DOHH2 (cell line): Measurements from ENCODE around the gene SLC38A4.

ENCODE experiments used
- H3F3A ChIP-seq: fragments of 200-600 bp; sonication (generic), shearing (Covaris generic); 2 replicates; pipeline ENCODE4 v1.6.0; 2016; ENCODE audit warnings: antibody characterized with exemption, mild to moderate bottlenecking; ENCODE audit not compliant: control insufficient read depth, insufficient read depth
- H3K27ac ChIP-seq: fragments of 200-600 bp; sonication (generic); 2 replicates; pipeline ENCODE4 v1.5.1; 2014; ENCODE audit warnings: low read depth, mild to moderate bottlenecking, low read length, moderate library complexity
- H3K27me3 ChIP-seq: fragments of 200-600 bp; sonication (generic); 2 replicates; pipeline ENCODE4 v1.6.1; 2014; ENCODE audit warnings: mild to moderate bottlenecking, low read length, mixed read lengths; ENCODE audit not compliant: control insufficient read depth
- H3K36me3 ChIP-seq: fragments of 200-600 bp; sonication (generic); 2 replicates; pipeline ENCODE4 v1.6.1; 2014; ENCODE audit warnings: mild to moderate bottlenecking, low read length, moderate library complexity, mixed read lengths; ENCODE audit not compliant: control insufficient read depth
- H3K4me1 ChIP-seq: fragments of 200-600 bp; sonication (generic); 2 replicates; pipeline ENCODE4 v1.6.1; 2014; ENCODE audit warnings: mild to moderate bottlenecking, low read length, mixed read lengths; ENCODE audit not compliant: control insufficient read depth
- H3K4me2 ChIP-seq: fragments of 200-600 bp; sonication (generic); 2 replicates; pipeline ENCODE4 v1.6.0; 2014; ENCODE audit warnings: mild to moderate bottlenecking, low read length, moderate library complexity
- H3K4me3 ChIP-seq: fragments of 200-600 bp; sonication (generic); 2 replicates; pipeline ENCODE4 v1.5.1; 2014; ENCODE audit warnings: mild to moderate bottlenecking, low read length, mixed read lengths
- H3K79me2 ChIP-seq: fragments of 200-600 bp; sonication (generic); 2 replicates; pipeline ENCODE4 v1.6.1; 2014; ENCODE audit warnings: mild to moderate bottlenecking, low read length, mixed read lengths; ENCODE audit not compliant: control insufficient read depth
- H3K9me2 ChIP-seq: fragments of 200-600 bp; sonication (generic); replicated peaks from 2 replicates; pipeline ENCODE4 v1.6.1; 2014; ENCODE audit warnings: mild to moderate bottlenecking, low read length, mixed read lengths; ENCODE audit not compliant: control insufficient read depth
- H3K9me3 ChIP-seq: fragments of 200-600 bp; sonication (generic); 2 replicates; pipeline ENCODE4 v1.6.1; 2014; ENCODE audit warnings: antibody characterized with exemption, low read length, mixed read lengths; ENCODE audit not compliant: control insufficient read depth, insufficient read depth
- H4K20me1 ChIP-seq: fragments of 200-600 bp; sonication (generic); 2 replicates; pipeline ENCODE4 v1.6.0; 2014; ENCODE audit warnings: low read depth, mild to moderate bottlenecking, antibody characterized with exemption, low read length, moderate library complexity; ENCODE audit not compliant: control insufficient read depth, insufficient read depth
- EZH2phosphoT487 ChIP-seq: fragments of 200-600 bp; sonication (generic); IDR thresholded peaks from 2 replicates; pipeline ENCODE4 v1.6.1; 2017; ENCODE audit warnings: borderline replicate concordance, mild to moderate bottlenecking, antibody characterized with exemption, low read length, moderate library complexity, mixed read lengths
- TF ChIP-seq, protein P1 (sequence below): fragments of 200-600 bp; sonication (generic); IDR thresholded peaks from one replicate; pipeline ENCODE4 v1.5.1; 2014; ENCODE audit warnings: antibody characterized with exemption, mild to moderate bottlenecking, low read depth, low read length; ENCODE audit not compliant: poor library complexity, severe bottlenecking

The SLC38A4 gene

GRCh38 chr12:46779063-46779462 lies 46.7 kb downstream of the SLC38A4 start:
- Histone ChIP-seq H3K4me3 (no peak overlapping the region), H3K9me2 (no peaks in the 10 kb centered on the region), H4K20me1 (no peaks in the 10 kb centered on the region), H3K79me2 (no peaks in the 10 kb centered on the region), H3K4me2 (no peak overlapping the region), H3K9me3 (no peaks in the 10 kb centered on the region), H3K27ac (no peak overlapping the region), H3K36me3 (no peaks in the 10 kb centered on the region), H3K27me3 (0 out of 2 replicates have a peak, but pooled peaks cover 3% of the 10 kb centered on the region), H3F3A (no peaks in the 10 kb centered on the region), H3K4me1 (no peaks in the 10 kb centered on the region)
- no peak for TF ChIP-seq EZH2phosphoT487
- TF ChIP-seq, protein P1, sequence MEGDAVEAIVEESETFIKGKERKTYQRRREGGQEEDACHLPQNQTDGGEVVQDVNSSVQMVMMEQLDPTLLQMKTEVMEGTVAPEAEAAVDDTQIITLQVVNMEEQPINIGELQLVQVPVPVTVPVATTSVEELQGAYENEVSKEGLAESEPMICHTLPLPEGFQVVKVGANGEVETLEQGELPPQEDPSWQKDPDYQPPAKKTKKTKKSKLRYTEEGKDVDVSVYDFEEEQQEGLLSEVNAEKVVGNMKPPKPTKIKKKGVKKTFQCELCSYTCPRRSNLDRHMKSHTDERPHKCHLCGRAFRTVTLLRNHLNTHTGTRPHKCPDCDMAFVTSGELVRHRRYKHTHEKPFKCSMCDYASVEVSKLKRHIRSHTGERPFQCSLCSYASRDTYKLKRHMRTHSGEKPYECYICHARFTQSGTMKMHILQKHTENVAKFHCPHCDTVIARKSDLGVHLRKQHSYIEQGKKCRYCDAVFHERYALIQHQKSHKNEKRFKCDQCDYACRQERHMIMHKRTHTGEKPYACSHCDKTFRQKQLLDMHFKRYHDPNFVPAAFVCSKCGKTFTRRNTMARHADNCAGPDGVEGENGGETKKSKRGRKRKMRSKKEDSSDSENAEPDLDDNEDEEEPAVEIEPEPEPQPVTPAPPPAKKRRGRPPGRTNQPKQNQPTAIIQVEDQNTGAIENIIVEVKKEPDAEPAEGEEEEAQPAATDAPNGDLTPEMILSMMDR = no peak

GRCh38 chr12:46778415-46778814 lies 47.4 kb downstream of the SLC38A4 start:
- H3F3A ChIP-seq = no peaks in the 10 kb centered on the region
- H3K4me2 ChIP-seq = no peak overlapping the region
- H3K27me3 ChIP-seq = 0 out of 2 replicates have a peak, but pooled peaks cover 3% of the 10 kb centered on the region
- H3K9me3 ChIP-seq = no peaks in the 10 kb centered on the region
- H3K4me1 ChIP-seq = no peaks in the 10 kb centered on the region
- H3K79me2 ChIP-seq = no peaks in the 10 kb centered on the region
- H4K20me1 ChIP-seq = no peaks in the 10 kb centered on the region
- H3K27ac ChIP-seq = no peak overlapping the region
- no peak for TF ChIP-seq EZH2phosphoT487
- TF ChIP-seq, protein P1 = no peak
- H3K36me3 ChIP-seq = no peaks in the 10 kb centered on the region
- H3K9me2 ChIP-seq = no peaks in the 10 kb centered on the region
- no peak overlapping the region for H3K4me3 ChIP-seq

GRCh38 chr12:46777587-46777986 lies 48.2 kb downstream of the SLC38A4 start:
- no peaks in the 10 kb centered on the region for H3K36me3 ChIP-seq
- H3K4me3 ChIP-seq = no peak overlapping the region
- H3K27me3 ChIP-seq = 0 out of 2 replicates have a peak, but pooled peaks cover 3% of the 10 kb centered on the region
- no peak overlapping the region for H3K4me2 ChIP-seq
- H4K20me1 ChIP-seq = no peaks in the 10 kb centered on the region
- H3K27ac ChIP-seq = no peak overlapping the region
- no peaks in the 10 kb centered on the region for H3F3A ChIP-seq
- H3K9me3 ChIP-seq = no peaks in the 10 kb centered on the region
- no peaks in the 10 kb centered on the region for H3K4me1 ChIP-seq
- no peaks in the 10 kb centered on the region for H3K9me2 ChIP-seq
- TF ChIP-seq, protein P1 = no peak
- TF ChIP-seq EZH2phosphoT487 = no peak
- H3K79me2 ChIP-seq = no peaks in the 10 kb centered on the region

DNA sequence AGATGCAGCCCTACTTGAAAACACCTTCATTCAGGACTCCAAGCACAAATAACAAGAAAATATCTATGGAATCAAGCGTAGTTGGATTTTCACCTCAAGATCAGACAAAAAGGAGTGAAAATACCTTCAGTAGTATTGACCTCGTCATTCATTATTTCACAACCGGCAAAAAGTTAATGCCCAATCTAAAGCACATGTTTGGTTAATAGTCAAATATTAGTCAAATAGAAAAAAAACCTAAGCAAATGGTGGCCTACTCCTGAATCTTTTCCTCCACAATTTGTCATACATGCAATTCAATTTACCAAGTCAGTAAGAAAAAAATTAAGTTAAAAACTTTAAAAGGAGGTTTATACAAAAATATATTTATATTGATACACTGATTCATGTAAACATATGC lies 50.0 kb downstream of the SLC38A4 start:
- Histone ChIP-seq H4K20me1 (no peaks in the 10 kb centered on the region), H3F3A (no peaks in the 10 kb centered on the region), H3K4me1 (no peaks in the 10 kb centered on the region), H3K27me3 (no peaks in the 10 kb centered on the region), H3K27ac (no peak overlapping the region), H3K36me3 (no peaks in the 10 kb centered on the region), H3K4me3 (no peak overlapping the region), H3K4me2 (no peak overlapping the region), H3K9me2 (no peaks in the 10 kb centered on the region), H3K9me3 (no peaks in the 10 kb centered on the region), H3K79me2 (no peaks in the 10 kb centered on the region)
- TF ChIP-seq EZH2phosphoT487 = no peak
- TF ChIP-seq, protein P1 = no peak
